Right cardiac atrium (tissue), 5 donors: ENCODE data around the gene C20orf173. TPM values are rescaled to one million over a fixed set of nuclear protein-coding genes. Genes with fewer than 3 reads are reported as not detected.
"Not testable (repeated sequence)": the region's sequence is repeated elsewhere in the genome, so short reads cannot be mapped to it uniquely, and the experiment has no call there.

Experiments
- ATAC-seq, 2 donors: fragments of 200-7000 bp; cut with Tn5 transposase; one replicate each; pipeline versions ENCODE4 v1.8.0 to v1.9.1; 2020; ENCODE audit warnings: moderate library complexity in 2 of 2, mild to moderate bottlenecking in 1 of 2
- DNase-seq, 3 donors: peaks; one replicate each; pipeline ENCODE4 v3.0.0-alpha.2; 2020
- H3K27ac ChIP-seq: one replicate; pipeline ENCODE4 v1.5.1; 2013; ENCODE audit warnings: mild to moderate bottlenecking, low read length, control low read depth, moderate library complexity
- H3K27me3 ChIP-seq: one replicate; pipeline ENCODE4 v1.6.1; 2013; ENCODE audit not compliant: control insufficient read depth, insufficient read depth
- H3K4me1 ChIP-seq: one replicate; pipeline ENCODE4 v1.6.1; 2013; ENCODE audit warnings: low read length; ENCODE audit not compliant: control insufficient read depth, insufficient read depth
- H3K4me3 ChIP-seq: one replicate; pipeline ENCODE4 v1.5.1; 2013; ENCODE audit warnings: low read length, control low read depth
- H3K9me3 ChIP-seq: one replicate; pipeline ENCODE4 v1.6.1; 2013; ENCODE audit warnings: low read length; ENCODE audit not compliant: control insufficient read depth
- WGBS: extraction: QIAGEN DNeasy Blood & Tissue Kit; methylation state at CpG from one replicate; pipeline ENCODE4 v1.1.7; 2013; 5-methylcytosine and 5-hydroxymethylcytosine counted together
- intact Hi-C, 4 donors: fragments of 100-400 bp; cut with DNase I; formaldehyde crosslinking; loops; one replicate each; pipeline versions ENCODE4 v1.11.0 to v1.14.0; 2022 to 2023
- polyA plus RNA-seq: library from polyadenylated mRNA; stranded (reverse); fragments of 200-250 nt; gene quantifications from one replicate; pipeline ENCODE4 v1.2.3, GENCODE V29; 2013
- total RNA-seq, 4 donors: library from RNA; stranded (reverse); fragmentation: NEBNext Ultra II Directional; extraction: Animal tissue kit (Norgen Biotek cat#: 25700); gene quantifications; one replicate each; pipeline ENCODE4 v1.2.1, GENCODE V29; 2021
- donor health status: healthy with polysubstance abuse.
- donor health status: DM: no; HTN: yes; CAD: no.
- donor health status: DM: no; HTN: no; CAD: no.
- donor health status: DM: no; HTN: yes; CAD: no; lungs with severe emphysema.
- donor health status: DM: yes; HTN: yes; CAD: no.

Gene C20orf173
- total and polyA plus RNA-seq, 5 donors, result not detected

GRCh38 chr20:35561268-35561667 lies 31.8 kb upstream of the C20orf173 start:
- intact Hi-C loops, result no loop called here
- ATAC-seq (peak; percentile 40 to 59), DNase-seq (no peak)
- Histone ChIP-seq H3K4me3 (no peak overlapping the region), H3K4me1 (no peaks in the 10 kb centered on the region), H3K9me3 (no peaks in the 10 kb centered on the region), H3K27me3 (no peaks in the 10 kb centered on the region), H3K27ac (no peak overlapping the region)
- 19% methylated on average over 7 of the region's 7 CpGs for WGBS

DNA sequence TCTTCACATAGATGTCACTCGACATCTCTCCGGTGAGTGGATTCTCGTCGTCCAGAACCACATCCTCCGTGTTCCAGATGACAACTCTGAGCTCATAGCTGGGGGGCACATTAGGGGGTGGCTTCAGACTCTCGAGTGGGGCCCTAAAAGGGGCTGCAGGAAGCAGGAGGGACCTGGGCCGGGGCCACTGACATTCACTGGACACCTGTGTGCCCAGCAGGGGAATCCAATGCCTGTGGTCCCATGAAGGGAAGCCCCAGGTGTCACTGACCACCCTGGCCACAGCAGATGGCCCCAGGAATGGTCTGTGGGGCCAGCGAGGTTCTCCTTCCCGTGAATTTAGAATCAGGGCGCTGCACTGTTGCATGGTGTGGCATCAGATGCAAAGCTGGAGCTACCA lies 31.1 kb upstream of the C20orf173 start:
- H3K4me1 ChIP-seq, result no peaks in the 10 kb centered on the region
- no peak overlapping the region for H3K27ac ChIP-seq
- no peak overlapping the region for H3K4me3 ChIP-seq
- no peaks in the 10 kb centered on the region for H3K9me3 ChIP-seq
- intact Hi-C loops, result no loop called here
- WGBS, result 71% methylated on average over 10 of the region's 10 CpGs
- no peak for ATAC-seq
- DNase-seq, result no peak
- H3K27me3 ChIP-seq, result no peaks in the 10 kb centered on the region

DNA sequence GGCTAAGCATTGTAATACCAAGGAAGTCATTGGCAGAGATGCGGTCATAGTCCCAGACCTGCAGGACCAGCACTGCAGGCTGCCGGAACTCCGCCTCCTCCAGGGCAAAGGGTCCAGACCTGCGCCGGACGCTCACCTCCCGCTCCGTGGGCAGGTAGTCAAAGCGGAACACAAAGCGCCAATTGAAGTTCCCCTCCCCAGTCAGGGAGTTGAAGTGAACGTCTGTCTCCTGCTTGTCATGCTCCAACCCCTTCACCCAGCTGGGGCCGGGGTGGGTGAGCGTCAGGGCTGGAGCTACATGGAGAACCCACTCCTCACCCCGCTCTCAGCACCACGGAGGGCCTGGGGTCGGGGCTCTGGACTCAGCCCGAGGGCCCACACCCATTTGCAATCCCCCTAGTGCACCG lies 30.7 kb upstream of the C20orf173 start:
- Histone ChIP-seq H3K4me1 (no peaks in the 10 kb centered on the region), H3K27me3 (no peaks in the 10 kb centered on the region), H3K9me3 (no peaks in the 10 kb centered on the region), H3K27ac (no peak overlapping the region), H3K4me3 (no peak overlapping the region)
- DNase-seq (no peak), ATAC-seq (no peak)
- 70% methylated on average over 18 of the region's 18 CpGs for WGBS
- intact Hi-C loops, result no loop called here

DNA sequence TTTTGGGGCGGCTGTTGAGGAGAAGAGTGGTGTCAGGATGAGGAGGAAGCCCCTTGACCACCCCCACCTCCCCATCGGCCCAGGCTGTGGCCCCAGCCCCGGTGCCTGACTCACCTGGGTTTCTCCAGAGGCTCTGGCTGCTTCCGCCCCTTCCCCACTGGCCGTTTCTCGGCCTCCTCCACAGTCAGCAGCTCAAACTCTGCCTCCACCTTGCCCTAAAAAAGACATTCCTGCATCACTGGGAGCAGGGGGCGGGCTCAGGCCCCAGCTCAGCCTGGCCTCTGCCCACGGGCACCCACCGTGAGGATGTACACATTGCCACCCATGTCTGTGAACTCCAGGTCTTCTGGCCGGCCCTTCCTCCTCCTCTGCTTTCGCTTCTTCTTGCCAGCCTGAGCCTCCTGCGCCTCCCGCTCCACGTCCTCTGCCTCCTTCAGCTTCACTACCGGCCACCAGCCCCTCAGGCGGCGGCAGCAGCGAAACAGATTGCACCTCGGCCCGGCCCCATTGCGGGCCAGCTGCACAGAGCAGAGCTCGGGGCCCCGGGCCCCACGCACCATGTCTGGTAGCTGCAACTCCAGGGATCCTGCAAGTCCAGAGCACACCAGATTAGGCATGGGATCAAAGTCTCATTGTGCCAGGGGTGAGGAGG lies 29.7 kb upstream of the C20orf173 start:
- intact Hi-C loops, result no loop called here
- ATAC-seq (no peak), DNase-seq (no peak)
- Histone ChIP-seq H3K27me3 (no peaks in the 10 kb centered on the region), H3K9me3 (no peaks in the 10 kb centered on the region), H3K4me1 (no peaks in the 10 kb centered on the region), H3K4me3 (no peak overlapping the region), H3K27ac (no peak overlapping the region)
- 90% methylated on average over 24 of the region's 24 CpGs for WGBS

DNA sequence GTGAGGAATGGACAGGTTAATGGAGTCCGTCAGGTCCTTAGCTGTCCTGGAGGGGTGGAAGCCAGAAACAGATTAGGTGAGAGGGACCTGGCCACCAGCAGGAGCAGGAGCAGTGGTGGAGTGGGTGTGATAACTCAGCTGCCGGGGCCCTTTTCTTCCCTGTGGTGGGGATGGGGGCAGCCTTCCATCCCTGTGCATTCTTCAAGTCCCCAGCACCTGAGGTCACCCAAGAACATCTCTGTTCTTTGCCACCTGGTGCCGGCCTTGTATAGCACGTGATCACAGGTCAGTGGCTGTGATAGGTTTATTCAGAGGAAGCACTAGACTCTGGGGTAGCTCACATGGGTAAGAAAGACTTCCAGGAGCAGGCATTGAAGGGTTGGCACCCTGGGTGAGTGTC lies 29.0 kb upstream of the C20orf173 start:
- 87% methylated on average over 4 of the region's 4 CpGs for WGBS
- Histone ChIP-seq H3K9me3 (no peaks in the 10 kb centered on the region), H3K27ac (no peak overlapping the region), H3K4me1 (no peaks in the 10 kb centered on the region), H3K27me3 (no peaks in the 10 kb centered on the region), H3K4me3 (no peak overlapping the region)
- ATAC-seq (no peak), DNase-seq (no peak)
- intact Hi-C loops, result no loop called here

DNA sequence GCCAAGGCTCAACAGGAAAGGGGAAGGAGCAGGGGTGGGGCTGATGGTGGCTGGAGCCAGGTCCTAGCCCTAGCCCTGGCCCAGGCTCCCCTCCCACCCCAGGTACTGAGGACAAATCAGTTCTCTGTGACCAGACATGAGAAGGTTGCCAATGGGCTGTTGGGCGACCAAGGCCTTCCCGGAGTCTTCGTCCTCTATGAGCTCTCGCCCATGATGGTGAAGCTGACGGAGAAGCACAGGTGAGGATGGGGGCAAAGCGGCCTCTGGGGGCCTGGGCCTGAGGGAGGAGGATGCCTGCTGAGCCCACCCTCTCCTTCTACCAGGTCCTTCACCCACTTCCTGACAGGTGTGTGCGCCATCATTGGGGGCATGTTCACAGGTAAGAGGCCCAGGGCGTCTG lies 27.4 kb upstream of the C20orf173 start:
- ATAC-seq (no peak), DNase-seq (no peak)
- no peak overlapping the region for H3K27ac ChIP-seq
- intact Hi-C loops, result no loop called here
- 97% methylated on average over 8 of the region's 8 CpGs for WGBS
- no peaks in the 10 kb centered on the region for H3K9me3 ChIP-seq
- H3K4me1 ChIP-seq, result no peaks in the 10 kb centered on the region
- no peaks in the 10 kb centered on the region for H3K27me3 ChIP-seq
- H3K4me3 ChIP-seq, result no peak overlapping the region

GRCh38 chr20:35555951-35556645 lies 26.6 kb upstream of the C20orf173 start:
- WGBS, result 95% methylated on average over 21 of the region's 21 CpGs
- intact Hi-C loops, result no loop called here
- no peak for DNase-seq

GRCh38 chr20:35555461-35555860 lies 26.0 kb upstream of the C20orf173 start:
- H3K9me3 ChIP-seq, intact Hi-C loops, H3K4me3 ChIP-seq, H3K27me3 ChIP-seq, DNase-seq, H3K27ac ChIP-seq, ATAC-seq, H3K4me1 ChIP-seq: not testable (repeated sequence)
- 75% methylated on average over 4 of the region's 4 CpGs for WGBS

More at GRCh38 chr20:35555951-35556645, 26.6 kb upstream of the C20orf173 start:
- Histone ChIP-seq H3K9me3 (no peaks in the 10 kb centered on the region), H3K4me1 (no peaks in the 10 kb centered on the region), H3K27ac (no peak overlapping the region), H3K27me3 (no peaks in the 10 kb centered on the region), H3K4me3 (no peak overlapping the region)
- no peak for ATAC-seq

- H3K4me3 ChIP-seq, result no peak overlapping the region
- no peaks in the 10 kb centered on the region for H3K9me3 ChIP-seq
- no peaks in the 10 kb centered on the region for H3K4me1 ChIP-seq
- no peaks in the 10 kb centered on the region for H3K27me3 ChIP-seq
- 94% methylated on average over 3 of the region's 3 CpGs for WGBS
- ATAC-seq (no peak), DNase-seq (no peak)
- intact Hi-C loops, result no loop called here
- no peak overlapping the region for H3K27ac ChIP-seq
Observed at GRCh38 chr20:35552914-35553313, 23.5 kb upstream of the C20orf173 start.

DNA sequence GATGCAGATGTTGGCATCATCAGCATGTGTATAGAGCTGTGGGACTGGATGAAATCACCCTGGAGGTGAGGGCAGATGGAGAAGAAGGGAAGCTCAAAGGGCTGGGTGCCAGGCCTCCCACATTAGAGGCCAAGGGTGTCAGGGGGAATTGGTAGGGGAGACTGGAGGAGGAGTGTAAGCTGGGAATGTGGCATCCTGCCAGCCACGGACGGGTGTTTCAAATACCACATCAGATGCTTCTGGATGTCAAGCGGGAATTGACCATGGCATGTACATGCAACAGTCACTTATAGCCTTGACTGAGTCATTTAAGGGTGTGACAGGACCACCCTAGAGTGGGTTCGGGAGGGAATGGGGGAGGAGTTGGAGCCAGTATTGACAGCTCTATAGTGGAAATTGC lies 22.1 kb upstream of the C20orf173 start:
- peak in 1 of 2 donors; percentile 33 for ATAC-seq
- no peaks in the 10 kb centered on the region for H3K9me3 ChIP-seq
- 44% methylated on average over 4 of the region's 4 CpGs for WGBS
- no peak overlapping the region for H3K4me3 ChIP-seq
- no peak overlapping the region for H3K27ac ChIP-seq
- intact Hi-C loops, result no loop called here
- H3K4me1 ChIP-seq, result no peaks in the 10 kb centered on the region
- DNase-seq, result peak in 2 of 3 donors; percentile 69 to 73
- no peaks in the 10 kb centered on the region for H3K27me3 ChIP-seq

DNA sequence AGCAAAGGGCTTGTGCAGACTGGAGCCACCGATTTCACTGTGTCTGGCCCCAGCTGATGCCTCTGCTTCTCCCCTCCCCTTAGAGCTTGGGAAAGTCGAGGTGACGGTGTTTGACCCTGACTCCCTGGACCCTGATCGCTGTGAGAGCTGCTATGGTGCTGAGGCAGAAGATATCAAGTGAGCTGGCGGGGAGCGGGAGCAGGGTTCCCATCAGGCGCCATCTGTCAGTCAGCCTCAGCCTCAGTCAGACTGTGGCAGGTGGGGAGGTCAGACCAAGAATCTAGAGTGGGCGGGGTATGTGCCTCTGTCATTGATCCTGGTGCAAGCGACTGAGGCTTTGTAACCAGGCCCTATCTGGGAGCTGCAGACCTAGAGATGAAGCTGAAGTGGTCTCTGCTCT lies 17.9 kb upstream of the C20orf173 start:
- WGBS, result 82% methylated on average over 9 of the region's 9 CpGs
- Histone ChIP-seq H3K4me3 (no peak overlapping the region), H3K27ac (no peak overlapping the region), H3K27me3 (no peaks in the 10 kb centered on the region), H3K4me1 (peaks cover 3% of the 10 kb centered on the region), H3K9me3 (no peaks in the 10 kb centered on the region)
- ATAC-seq (no peak), DNase-seq (no peak)
- intact Hi-C loops, result no loop called here
